ENCODE results near the gene ADAM29.
"Not testable (repeated sequence)": the region's sequence is repeated elsewhere in the genome, so short reads cannot be mapped to it uniquely, and the experiment has no call there.

The ADAM29 gene

GRCh38 chr4:174918058-174918457 is at the start of gene ADAM29:
TSS of gene ADAM29 (plus strand) at chr4:174918358. CDS start at chr4:174975526, 57,168 bp downstream.
- DNase-seq (ENCODE audit: low read depth), result no peak

GRCh38 chr4:174869339-174869738 is 48.8 kb upstream of the ADAM29 start:
- DNase-seq (ENCODE audit: low read depth), result no peak

- DNase-seq (ENCODE audit: low read depth), result no peak
These were observed 47.8 kb upstream of the ADAM29 start for GRCh38 chr4:174870311-174870710.

GRCh38 chr4:174871407-174871806 is 46.8 kb upstream of the ADAM29 start:
- DNase-seq (ENCODE audit: low read depth), result no peak

GRCh38 chr4:174873146-174873545 is 45.0 kb upstream of the ADAM29 start:
- not testable (repeated sequence) for DNase-seq (ENCODE audit: low read depth)

GRCh38 chr4:174873931-174874330 is 44.2 kb upstream of the ADAM29 start:
- DNase-seq (ENCODE audit: low read depth), result no peak

- no peak for DNase-seq (ENCODE audit: low read depth)
These were observed 43.3 kb upstream of the ADAM29 start for GRCh38 chr4:174874898-174875297.

- DNase-seq (ENCODE audit: low read depth), result no peak
These were observed 38.2 kb upstream of the ADAM29 start for GRCh38 chr4:174880001-174880400.

GRCh38 chr4:174882317-174882992 is 35.7 kb upstream of the ADAM29 start:
- no peak for DNase-seq (ENCODE audit: low read depth)

- DNase-seq (ENCODE audit: low read depth), result no peak
These were observed 10.7 kb upstream of the ADAM29 start for GRCh38 chr4:174907508-174907907.

- DNase-seq (ENCODE audit: low read depth), result no peak
These were observed 7.9 kb upstream of the ADAM29 start for GRCh38 chr4:174910271-174910670.

GRCh38 chr4:174912919-174913543 is 5.1 kb upstream of the ADAM29 start:
- DNase-seq (ENCODE audit: low read depth), result no peak

GRCh38 chr4:174919886-174920423 is 1.8 kb downstream of the ADAM29 start:
- DNase-seq (ENCODE audit: low read depth), result no peak

GRCh38 chr4:174926958-174927357 is 8.8 kb downstream of the ADAM29 start:
- DNase-seq (ENCODE audit: low read depth), result no peak

GRCh38 chr4:174928174-174928573 is 10.0 kb downstream of the ADAM29 start:
- DNase-seq (ENCODE audit: low read depth), result no peak

- DNase-seq (ENCODE audit: low read depth), result no peak
These were observed 10.6 kb downstream of the ADAM29 start for GRCh38 chr4:174928575-174929253.

GRCh38 chr4:174929346-174929745 is 11.2 kb downstream of the ADAM29 start:
- DNase-seq (ENCODE audit: low read depth), result no peak

- no peak for DNase-seq (ENCODE audit: low read depth)
These were observed 12.7 kb downstream of the ADAM29 start for GRCh38 chr4:174930895-174931294.

- DNase-seq (ENCODE audit: low read depth), result no peak
These were observed 14.9 kb downstream of the ADAM29 start for GRCh38 chr4:174933083-174933482.

- no peak for DNase-seq (ENCODE audit: low read depth)
These were observed 16.2 kb downstream of the ADAM29 start for GRCh38 chr4:174934360-174934759.

- DNase-seq (ENCODE audit: low read depth), result no peak
These were observed 17.4 kb downstream of the ADAM29 start for GRCh38 chr4:174935607-174936006.

- no peak for DNase-seq (ENCODE audit: low read depth)
These were observed 21.8 kb downstream of the ADAM29 start for GRCh38 chr4:174940002-174940401.

- DNase-seq (ENCODE audit: low read depth), result no peak
These were observed 28.1 kb downstream of the ADAM29 start for GRCh38 chr4:174946246-174946645.

Data from stromal cell of bone marrow (primary cell).